AG10803 (cell line): ENCODE data around the gene PGAM1.
"Not testable (repeated sequence)": the region's sequence is repeated elsewhere in the genome, so short reads cannot be mapped to it uniquely, and the experiment has no call there.

Experiments
- DNase-seq: peaks from one replicate; pipeline ENCODE4 v3.0.0; 2010; ENCODE audit warnings: low read depth
- H3K4me3 ChIP-seq: 2 replicates; pipeline ENCODE4 v1.5.1; 2011; ENCODE audit warnings: mild to moderate bottlenecking, low read length, control low read depth
- TF ChIP-seq, protein P1 (sequence below): conservative IDR thresholded peaks from 2 replicates; pipeline ENCODE4 v1.5.1; 2011; ENCODE audit warnings: mild to moderate bottlenecking, low read length, control low read depth, inconsistent platforms

Gene PGAM1

DNA sequence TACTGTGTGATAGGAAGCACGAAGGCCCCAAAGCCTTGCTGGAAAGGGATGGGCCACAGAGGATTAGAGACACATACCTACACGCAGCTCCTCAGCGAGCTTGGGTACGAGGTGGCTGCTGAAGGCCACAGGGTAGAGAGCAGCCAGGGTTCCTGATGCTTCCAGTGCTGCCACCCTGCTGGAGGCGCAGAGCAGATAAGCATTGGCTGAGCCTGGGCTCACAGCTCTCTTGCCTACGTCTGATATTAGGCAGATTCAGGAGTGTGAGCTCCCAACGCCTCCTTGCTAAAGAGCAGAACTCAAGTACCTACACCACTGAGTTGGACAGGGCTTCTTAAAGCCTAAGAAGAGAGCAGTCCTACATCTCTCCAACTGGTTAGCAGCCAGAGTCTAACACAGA is 40.0 kb downstream of the PGAM1 start:
- no peak for DNase-seq
- no peak overlapping the region for H3K4me3 ChIP-seq
- TF ChIP-seq, protein P1, sequence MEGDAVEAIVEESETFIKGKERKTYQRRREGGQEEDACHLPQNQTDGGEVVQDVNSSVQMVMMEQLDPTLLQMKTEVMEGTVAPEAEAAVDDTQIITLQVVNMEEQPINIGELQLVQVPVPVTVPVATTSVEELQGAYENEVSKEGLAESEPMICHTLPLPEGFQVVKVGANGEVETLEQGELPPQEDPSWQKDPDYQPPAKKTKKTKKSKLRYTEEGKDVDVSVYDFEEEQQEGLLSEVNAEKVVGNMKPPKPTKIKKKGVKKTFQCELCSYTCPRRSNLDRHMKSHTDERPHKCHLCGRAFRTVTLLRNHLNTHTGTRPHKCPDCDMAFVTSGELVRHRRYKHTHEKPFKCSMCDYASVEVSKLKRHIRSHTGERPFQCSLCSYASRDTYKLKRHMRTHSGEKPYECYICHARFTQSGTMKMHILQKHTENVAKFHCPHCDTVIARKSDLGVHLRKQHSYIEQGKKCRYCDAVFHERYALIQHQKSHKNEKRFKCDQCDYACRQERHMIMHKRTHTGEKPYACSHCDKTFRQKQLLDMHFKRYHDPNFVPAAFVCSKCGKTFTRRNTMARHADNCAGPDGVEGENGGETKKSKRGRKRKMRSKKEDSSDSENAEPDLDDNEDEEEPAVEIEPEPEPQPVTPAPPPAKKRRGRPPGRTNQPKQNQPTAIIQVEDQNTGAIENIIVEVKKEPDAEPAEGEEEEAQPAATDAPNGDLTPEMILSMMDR = no peak

DNA sequence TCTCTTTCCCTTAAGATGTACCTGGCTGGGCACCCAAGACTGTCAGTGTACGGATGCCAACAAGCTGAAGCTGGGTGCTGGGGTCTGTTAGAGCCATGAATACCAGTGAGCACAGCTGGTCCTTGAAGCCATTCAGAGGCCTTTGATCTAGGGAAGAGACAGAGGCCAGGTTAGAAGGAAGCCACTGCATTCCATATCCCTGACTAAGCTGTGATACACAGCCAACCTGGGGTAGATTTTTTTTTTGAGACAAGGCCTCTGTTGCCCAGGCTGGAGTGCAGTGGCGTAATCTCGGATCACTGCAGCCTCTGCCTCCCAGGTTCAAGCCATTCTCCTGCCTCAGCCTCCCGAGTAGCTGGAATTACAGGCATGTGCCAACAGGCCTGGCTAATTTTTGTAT is 40.8 kb downstream of the PGAM1 start:
- TF ChIP-seq, protein P1 = no peak
- peak; percentile 37 for DNase-seq
- no peak overlapping the region for H3K4me3 ChIP-seq

DNA sequence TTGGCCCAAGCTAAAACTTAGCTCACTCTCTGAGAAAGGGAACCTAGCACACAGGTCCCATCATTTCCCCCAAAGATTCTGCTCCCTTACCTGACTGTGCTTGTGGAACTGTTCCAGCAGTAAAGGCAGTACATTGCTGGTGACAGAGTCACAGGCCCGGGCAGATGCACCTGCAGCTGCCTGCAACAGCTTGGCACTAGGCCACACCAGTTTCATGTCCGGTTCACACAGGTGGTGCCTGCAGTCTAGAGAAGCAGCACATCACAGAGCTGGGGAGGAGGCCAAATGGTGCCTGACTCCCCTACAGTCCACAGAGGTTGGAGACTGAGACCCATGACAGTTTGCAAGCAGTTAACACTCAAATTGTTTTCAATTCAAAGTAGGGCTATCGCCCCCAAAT is 42.2 kb downstream of the PGAM1 start:
- H3K4me3 ChIP-seq = no peak overlapping the region
- DNase-seq = no peak

DNA sequence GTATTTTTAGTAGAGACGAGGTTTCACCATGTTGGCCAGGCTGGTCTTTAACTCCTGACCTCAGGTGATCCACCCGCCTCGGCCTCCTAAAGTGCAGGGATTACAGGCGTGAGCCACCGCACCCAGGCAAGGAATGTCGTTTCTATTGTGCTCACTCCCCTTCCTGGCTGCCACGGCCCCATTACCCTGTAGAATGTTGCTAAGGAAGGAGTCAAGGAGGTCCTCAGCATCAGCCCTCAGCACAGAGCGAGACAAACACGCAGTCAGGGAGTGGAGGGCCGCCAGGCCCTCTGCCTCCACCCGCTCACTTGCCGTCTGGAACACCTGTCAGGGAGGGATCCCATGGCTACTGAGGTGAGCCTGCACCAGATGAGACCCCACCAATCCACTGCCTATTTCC is 42.8 kb downstream of the PGAM1 start:
- DNase-seq = not testable (repeated sequence)

More for the DNA sequence above, 42.2 kb downstream of the PGAM1 start:
- TF ChIP-seq, protein P1 = no peak

DNA sequence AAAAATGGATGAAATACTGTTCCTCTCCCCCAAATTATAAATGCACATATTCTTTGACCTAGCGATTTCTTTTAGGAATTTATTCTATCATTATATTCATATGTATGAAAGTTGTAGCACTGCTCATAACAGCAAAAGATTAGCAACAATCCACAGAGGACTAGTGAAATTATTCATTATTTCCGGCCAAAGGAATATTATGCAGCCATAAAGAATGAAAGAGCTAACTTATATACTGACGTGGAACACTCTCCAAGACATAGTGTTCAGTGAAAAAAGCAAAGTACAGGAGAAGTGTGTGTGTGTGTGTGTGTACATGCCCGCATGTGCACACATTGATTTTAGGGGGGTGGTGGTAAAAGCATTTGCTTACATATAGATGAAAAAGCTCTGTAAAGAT is 48.9 kb downstream of the PGAM1 start:
- DNase-seq = no peak
- TF ChIP-seq, protein P1 = no peak
- no peak overlapping the region for H3K4me3 ChIP-seq

More for the DNA sequence above, 42.8 kb downstream of the PGAM1 start:
- not testable (repeated sequence) for H3K4me3 ChIP-seq

DNA sequence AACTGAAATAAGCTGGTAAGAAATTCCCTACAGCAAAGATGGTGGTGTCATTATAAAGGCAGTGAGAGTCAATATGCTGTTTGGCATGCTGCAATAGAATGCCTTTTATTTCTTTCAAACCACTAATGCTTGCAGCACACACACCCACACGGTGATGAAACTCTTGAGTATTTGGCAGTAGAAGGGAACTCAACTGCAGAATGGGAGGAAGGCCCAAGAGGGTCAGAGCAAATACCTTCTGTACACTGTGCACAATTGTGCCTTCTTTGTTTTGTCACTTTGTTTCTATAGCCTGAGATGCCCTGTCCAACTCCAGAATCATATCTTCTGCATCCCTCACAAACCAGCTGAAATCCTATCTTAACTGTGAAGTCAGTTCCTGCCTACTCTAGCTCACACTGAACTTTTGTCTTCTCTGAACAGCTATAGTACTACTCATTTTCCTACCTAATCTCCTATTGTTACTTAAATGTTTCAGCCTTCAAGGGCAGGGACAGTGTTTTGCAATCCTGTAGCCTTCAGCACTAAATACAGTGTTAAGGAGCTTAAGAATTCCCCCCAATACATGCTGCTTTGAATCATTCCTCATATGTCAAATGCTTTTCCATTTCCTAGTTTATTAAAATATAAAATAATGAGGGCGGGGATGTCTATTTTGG is 50.1 kb downstream of the PGAM1 start:
- no peak overlapping the region for H3K4me3 ChIP-seq
- TF ChIP-seq, protein P1 = no peak
- DNase-seq = peak; percentile 90

DNA sequence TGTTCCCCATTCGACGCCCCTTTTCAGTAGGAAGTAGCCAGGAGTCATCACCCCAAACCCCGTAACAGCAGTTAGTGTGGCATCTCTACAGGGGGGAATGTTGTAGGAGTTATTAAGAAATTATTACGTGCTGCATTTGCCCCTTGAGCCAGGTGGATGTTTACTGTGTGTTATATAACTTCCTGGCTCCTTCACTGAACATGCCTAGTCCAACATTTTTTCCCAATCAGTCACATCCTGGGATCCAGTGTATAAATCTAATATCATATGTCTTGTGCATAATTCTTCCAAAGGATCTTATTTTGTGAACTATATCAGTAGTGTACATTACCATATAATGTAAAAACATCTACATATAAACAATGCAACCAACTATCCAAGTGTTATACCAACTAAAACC is 53.4 kb downstream of the PGAM1 start:
- DNase-seq, H3K4me3 ChIP-seq: not testable (repeated sequence)

DNA sequence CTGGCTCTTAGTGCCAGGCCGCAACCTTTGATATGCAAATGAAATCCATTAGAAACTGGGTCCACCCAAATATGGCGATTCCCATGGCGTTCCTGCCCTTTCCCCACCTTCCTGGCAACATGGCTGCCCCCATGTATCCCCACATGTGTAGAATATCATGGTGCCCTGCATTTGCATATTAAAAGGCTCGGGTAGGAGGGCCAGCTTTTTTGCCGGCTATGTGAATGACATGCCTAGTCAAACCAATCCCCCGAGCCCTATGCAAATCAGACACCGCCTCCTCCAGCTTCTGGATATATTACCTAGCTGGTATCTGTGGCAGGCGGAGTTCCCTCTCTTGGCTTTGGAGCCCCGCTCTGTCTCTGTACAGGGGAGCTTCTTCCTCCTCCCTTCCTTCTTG is 53.9 kb downstream of the PGAM1 start:
- no peak for DNase-seq
- TF ChIP-seq, protein P1 = no peak
- H3K4me3 ChIP-seq = no peak overlapping the region
